Neural cell (in vitro differentiated cells): ENCODE data around the gene ZNF503.

ENCODE experiments used
- CTCF ChIP-seq: fragments of 450-650 bp; IDR thresholded peaks from 2 replicates; pipeline ENCODE4 v1.5.1; 2014; ENCODE audit warnings: antibody characterized with exemption, mild to moderate bottlenecking, moderate library complexity; ENCODE audit not compliant: poor library complexity, severe bottlenecking
- EP300 ChIP-seq: fragments of 450-650 bp; conservative IDR thresholded peaks from 2 replicates; pipeline ENCODE4 v1.6.1; 2014; ENCODE audit warnings: antibody characterized with exemption, mild to moderate bottlenecking, moderate library complexity; ENCODE audit not compliant: poor library complexity, severe bottlenecking
- EZH2 ChIP-seq: fragments of 200-600, 300-800 bp; shearing (Covaris generic), sonication (generic); IDR thresholded peaks from 2 replicates; pipeline ENCODE4 v1.6.1; 2014; ENCODE audit warnings: antibody characterized with exemption, low read length, borderline replicate concordance, mild to moderate bottlenecking; ENCODE audit not compliant: insufficient read depth, poor library complexity, severe bottlenecking
- POLR2AphosphoS5 ChIP-seq: IDR thresholded peaks from 2 replicates; pipeline ENCODE4 v1.6.1; 2012
- REST ChIP-seq: IDR thresholded peaks from 2 replicates; pipeline ENCODE4 v1.6.1; 2012; ENCODE audit warnings: borderline replicate concordance
- SMC3 ChIP-seq: fragments of 450-650 bp; conservative IDR thresholded peaks from 2 replicates; pipeline ENCODE4 v1.6.1; 2014; ENCODE audit warnings: antibody characterized with exemption, mild to moderate bottlenecking, moderate library complexity; ENCODE audit not compliant: poor library complexity
- TAF1 ChIP-seq: IDR thresholded peaks from 2 replicates; pipeline ENCODE4 v1.6.1; 2012; ENCODE audit warnings: low read depth

GRCh38 chr10:75356484-75356883 is 45.1 kb downstream of the ZNF503 start:
- TF ChIP-seq EP300 (no peak), CTCF (no peak), POLR2AphosphoS5 (no peak), REST (no peak), TAF1 (no peak), SMC3 (no peak), EZH2 (no peak)
